A549 (cell line): ENCODE measurements around the gene ANKRD7. TPM values are rescaled to one million over a fixed set of nuclear protein-coding genes. Genes with fewer than 3 reads are reported as not detected.

Experiments used
- ATAC-seq, 2 experiments: fragments of 200-7000 bp in 1 of 2; fragments of >200 bp in 1 of 2; cut with Nextera tagmentation in 1 of 2; cut with Tn5 transposase in 1 of 2; 3 replicates each; pipeline versions ENCODE4 v1.8.0 to v1.9.1; 2018 to 2020; ENCODE audit warnings: mild to moderate bottlenecking in 1 of 2, moderate library complexity in 1 of 2
- CTCF ChIA-PET: fragments of 300-600 bp; sonication (Branson Sonifier 250); formaldehyde crosslinking; extraction: SDS; loops from one replicate; lab custom pipeline; 2021; ENCODE audit warnings: antibody characterized with exemption, inconsistent platforms; lab: Yijun Ruan, JAX
- POLR2A ChIA-PET: fragments of 350-600 bp; formaldehyde crosslinking; extraction: SDS; loops from one replicate; lab custom pipeline; 2021; ENCODE audit warnings: antibody characterized with exemption, inconsistent platforms; lab: Yijun Ruan, JAX
- DNase-seq, 2 experiments: peaks; one replicate each; pipeline versions ENCODE4 v3.0.0 to v3.0.0-alpha.2; 2011 to 2016; ENCODE audit warnings: low read depth in 1 of 2, low spot score in 1 of 2
- FAIRE-seq: peaks from 2 replicates; lab custom pipeline; 2011; peaks lifted over from hg19 to GRCh38; lab: Jason Lieb, UNC
- H3K27ac ChIP-seq, 2 experiments: fragments of >200 bp; sonication (Bioruptor Twin); formaldehyde crosslinking; 3 replicates each; pipeline ENCODE4 v1.5.1; 2016 to 2017
- H3K4me1 ChIP-seq: fragments of >200 bp; sonication (Bioruptor Twin); formaldehyde crosslinking; 3 replicates; pipeline ENCODE4 v1.6.1; 2016
- H3K4me2 ChIP-seq: fragments of >200 bp; sonication (Bioruptor Twin); formaldehyde crosslinking; 3 replicates; pipeline ENCODE4 v1.6.1; 2016
- H3K4me3 ChIP-seq: fragments of >200 bp; sonication (Bioruptor Twin); formaldehyde crosslinking; 3 replicates; pipeline ENCODE4 v1.5.1; 2016
- H3K9me3 ChIP-seq: fragments of >200 bp; sonication (Bioruptor Twin); formaldehyde crosslinking; 3 replicates; pipeline ENCODE4 v1.6.1; 2016
- BHLHE40 ChIP-seq: IDR thresholded peaks from 2 replicates; pipeline ENCODE4 v1.6.1; 2012; ENCODE audit warnings: low read depth, low read length, inconsistent platforms
- CEBPB ChIP-seq, 2 experiments: fragments of >200 bp in 1 of 2; sonication (Bioruptor Twin) in 1 of 2; formaldehyde crosslinking in 1 of 2; IDR thresholded peaks; 2 replicates each; pipeline ENCODE4 v1.6.1; 2012 to 2016
- CHD4 ChIP-seq: fragments of 200-600 bp; sonication (generic); IDR thresholded peaks from 2 replicates; pipeline ENCODE4 v1.6.1; 2016; ENCODE audit warnings: antibody characterized with exemption, mild to moderate bottlenecking, borderline replicate concordance
- EHMT2 ChIP-seq: fragments of 200-600 bp; sonication (generic); IDR thresholded peaks from 2 replicates; pipeline ENCODE4 v1.6.1; 2016; ENCODE audit warnings: antibody characterized with exemption, low read depth, mild to moderate bottlenecking, moderate library complexity
- EP300 ChIP-seq, 2 experiments: fragments of >200 bp; sonication (Bioruptor Twin); formaldehyde crosslinking; IDR thresholded peaks; 2 replicates in 1 of 2; 3 replicates in 1 of 2; pipeline ENCODE4 v1.6.1; 2016 to 2017
- FOSB ChIP-seq: fragments of 250-450 bp; sonication (Bioruptor Pico); IDR thresholded peaks from 2 replicates; pipeline ENCODE4 v1.5.0; 2020; ENCODE audit warnings: mild to moderate bottlenecking, moderate library complexity
- FOSL2 ChIP-seq, 2 experiments: fragments of 450-650 bp in 1 of 2; fragments of >200 bp in 1 of 2; sonication (Bioruptor Twin) in 1 of 2; formaldehyde crosslinking; IDR thresholded peaks; 2 replicates each; pipeline versions ENCODE4 v1.5.0 to v1.6.1; 2016 to 2020; ENCODE audit warnings: mild to moderate bottlenecking in 1 of 2, moderate library complexity in 1 of 2
- HOXA7 ChIP-seq: fragments of 250-450 bp; sonication (Bioruptor Pico); IDR thresholded peaks from 2 replicates; pipeline ENCODE4 v1.5.0; 2020; ENCODE audit warnings: mild to moderate bottlenecking, moderate library complexity
- KDM1A ChIP-seq: fragments of 200-600 bp; sonication (generic); IDR thresholded peaks from 2 replicates; pipeline ENCODE4 v1.6.1; 2016; ENCODE audit warnings: low read depth, mild to moderate bottlenecking
- MAFK ChIP-seq: fragments of 450-650 bp; IDR thresholded peaks from 2 replicates; pipeline ENCODE4 v1.6.1; 2014; ENCODE audit not compliant: partially characterized antibody
- MYC ChIP-seq: IDR thresholded peaks from 2 replicates; pipeline ENCODE4 v1.6.1; 2012; ENCODE audit warnings: mild to moderate bottlenecking, inconsistent platforms, low read length, improper control_type of control experiment, borderline replicate concordance
- POLR2AphosphoS2 ChIP-seq: conservative IDR thresholded peaks from 2 replicates; pipeline ENCODE4 v1.6.1; 2012; ENCODE audit warnings: low read length, improper control_type of control experiment, inconsistent platforms
- RAD21 ChIP-seq, 2 experiments: fragments of >200 bp in 1 of 2; sonication (Bioruptor Twin) in 1 of 2; formaldehyde crosslinking in 1 of 2; IDR thresholded peaks in 1 of 2; conservative IDR thresholded peaks in 1 of 2; 2 replicates in 1 of 2; 3 replicates in 1 of 2; pipeline ENCODE4 v1.6.1; 2012 to 2018; ENCODE audit warnings: inconsistent platforms in 1 of 2
- RARB ChIP-seq: fragments of 250-450 bp; sonication (Bioruptor Pico); IDR thresholded peaks from 2 replicates; pipeline ENCODE4 v1.8.0; 2021; ENCODE audit warnings: mild to moderate bottlenecking, moderate library complexity
- RCOR1 ChIP-seq: fragments of 150-350 bp; IDR thresholded peaks from 2 replicates; pipeline ENCODE4 v1.6.1; 2014; ENCODE audit warnings: antibody characterized with exemption, low read length, low read depth
- SMC3 ChIP-seq: fragments of >200 bp; sonication (Bioruptor Twin); formaldehyde crosslinking; IDR thresholded peaks from 3 replicates; pipeline ENCODE4 v1.6.1; 2018; ENCODE audit warnings: inconsistent platforms
- SREBF2 ChIP-seq: fragments of 450-650 bp; IDR thresholded peaks from 2 replicates; pipeline ENCODE4 v1.6.1; 2014; ENCODE audit warnings: mild to moderate bottlenecking, moderate library complexity
- TP53 ChIP-seq: fragments of 250-450 bp; sonication (Bioruptor Pico); IDR thresholded peaks from 2 replicates; pipeline ENCODE4 v1.5.0; 2021; ENCODE audit warnings: mild to moderate bottlenecking, moderate library complexity
- ZFP36 ChIP-seq: fragments of 450-650 bp; IDR thresholded peaks from 2 replicates; pipeline ENCODE4 v1.6.1; 2014; ENCODE audit warnings: borderline replicate concordance; ENCODE audit not compliant: partially characterized antibody
- WGBS: methylation state at CpG from one replicate; pipeline ENCODE4 v1.1.6; 2017; ENCODE audit errors: missing lambda C conversion rate; 5-methylcytosine and 5-hydroxymethylcytosine counted together
- polyA plus RNA-seq, 4 experiments: library from polyadenylated mRNA; depleted of rRNA in 3 of 4; stranded (reverse); fragments of >200 nt; fragmentation: RNase III in 1 of 4; extraction: RNeasy Plus Mini Kit Qiagen cat#74134 plus additional on column Dnase treatment in 1 of 4; gene quantifications; 2 replicates in 3 of 4; 3 replicates in 1 of 4; pipeline ENCODE4 v1.2.3, GENCODE V29; 2011 to 2017
- TF ChIP-seq, protein P1 (sequence below): fragments of 200-600 bp; sonication (generic); IDR thresholded peaks from 2 replicates; pipeline ENCODE4 v1.6.1; 2016; ENCODE audit warnings: antibody characterized with exemption, mild to moderate bottlenecking, moderate library complexity
- TF ChIP-seq, protein P2 (sequence below): IDR thresholded peaks from 2 replicates; pipeline ENCODE4 v1.6.1; 2012; ENCODE audit warnings: low read depth, borderline replicate concordance

Gene ANKRD7
- polyA plus RNA-seq, 2 of the 4 experiments (the other 2 are of a cell fraction) = 0.59 to 0.70 TPM

DNA sequence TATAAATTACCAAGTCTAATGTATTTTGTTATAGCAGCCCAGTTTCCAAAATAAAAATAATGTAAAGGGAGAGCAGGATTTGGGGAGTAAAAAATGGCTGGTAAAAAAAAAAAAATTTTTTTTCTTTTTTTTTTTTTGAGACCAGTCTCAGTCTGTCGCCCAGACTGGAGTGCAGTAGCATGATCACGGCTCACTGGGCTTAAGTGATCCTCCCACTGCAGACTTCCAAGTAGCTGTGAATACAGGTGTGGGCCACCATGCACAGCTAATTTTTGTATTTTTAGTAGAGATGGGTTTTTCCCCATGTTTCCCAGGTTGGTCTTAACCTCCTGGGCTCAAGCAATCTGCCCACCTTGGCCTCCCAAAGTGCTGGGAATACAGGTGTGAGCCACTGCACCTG lies 45.3 kb upstream of the ANKRD7 start:
- ChIA-PET POLR2A (no interaction called here), CTCF (no interaction called here)
- TF ChIP-seq CHD4 (no peak), HOXA7 (CRISPR knock-in tag) (no peak), FOSL2 (IDR thresholded peaks at IDR 0.05) (no peak), FOSL2 (CRISPR knock-in tag; IDR thresholded peaks at IDR 0.05) (no peak), CEBPB (IDR thresholded peaks at IDR 0.05) (no peak), RAD21 (conservative IDR thresholded peaks at IDR 0.05 in 1 of 2, IDR thresholded peaks at IDR 0.05 in 1 of 2) (no peak), RCOR1 (no peak), SREBF2 (no peak), POLR2AphosphoS2 (no peak), FOSB (CRISPR knock-in tag) (no peak), SMC3 (no peak), MAFK (no peak), RARB (CRISPR knock-in tag) (no peak), TP53 (no peak), BHLHE40 (no peak), EHMT2 (no peak), MYC (no peak), KDM1A (no peak), ZFP36 (no peak)
- TF ChIP-seq, protein P1, sequence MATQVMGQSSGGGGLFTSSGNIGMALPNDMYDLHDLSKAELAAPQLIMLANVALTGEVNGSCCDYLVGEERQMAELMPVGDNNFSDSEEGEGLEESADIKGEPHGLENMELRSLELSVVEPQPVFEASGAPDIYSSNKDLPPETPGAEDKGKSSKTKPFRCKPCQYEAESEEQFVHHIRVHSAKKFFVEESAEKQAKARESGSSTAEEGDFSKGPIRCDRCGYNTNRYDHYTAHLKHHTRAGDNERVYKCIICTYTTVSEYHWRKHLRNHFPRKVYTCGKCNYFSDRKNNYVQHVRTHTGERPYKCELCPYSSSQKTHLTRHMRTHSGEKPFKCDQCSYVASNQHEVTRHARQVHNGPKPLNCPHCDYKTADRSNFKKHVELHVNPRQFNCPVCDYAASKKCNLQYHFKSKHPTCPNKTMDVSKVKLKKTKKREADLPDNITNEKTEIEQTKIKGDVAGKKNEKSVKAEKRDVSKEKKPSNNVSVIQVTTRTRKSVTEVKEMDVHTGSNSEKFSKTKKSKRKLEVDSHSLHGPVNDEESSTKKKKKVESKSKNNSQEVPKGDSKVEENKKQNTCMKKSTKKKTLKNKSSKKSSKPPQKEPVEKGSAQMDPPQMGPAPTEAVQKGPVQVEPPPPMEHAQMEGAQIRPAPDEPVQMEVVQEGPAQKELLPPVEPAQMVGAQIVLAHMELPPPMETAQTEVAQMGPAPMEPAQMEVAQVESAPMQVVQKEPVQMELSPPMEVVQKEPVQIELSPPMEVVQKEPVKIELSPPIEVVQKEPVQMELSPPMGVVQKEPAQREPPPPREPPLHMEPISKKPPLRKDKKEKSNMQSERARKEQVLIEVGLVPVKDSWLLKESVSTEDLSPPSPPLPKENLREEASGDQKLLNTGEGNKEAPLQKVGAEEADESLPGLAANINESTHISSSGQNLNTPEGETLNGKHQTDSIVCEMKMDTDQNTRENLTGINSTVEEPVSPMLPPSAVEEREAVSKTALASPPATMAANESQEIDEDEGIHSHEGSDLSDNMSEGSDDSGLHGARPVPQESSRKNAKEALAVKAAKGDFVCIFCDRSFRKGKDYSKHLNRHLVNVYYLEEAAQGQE = no peak
- TF ChIP-seq, protein P2, sequence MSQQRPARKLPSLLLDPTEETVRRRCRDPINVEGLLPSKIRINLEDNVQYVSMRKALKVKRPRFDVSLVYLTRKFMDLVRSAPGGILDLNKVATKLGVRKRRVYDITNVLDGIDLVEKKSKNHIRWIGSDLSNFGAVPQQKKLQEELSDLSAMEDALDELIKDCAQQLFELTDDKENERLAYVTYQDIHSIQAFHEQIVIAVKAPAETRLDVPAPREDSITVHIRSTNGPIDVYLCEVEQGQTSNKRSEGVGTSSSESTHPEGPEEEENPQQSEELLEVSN = no peak
- no peak overlapping the region for H3K27ac ChIP-seq
- no peak overlapping the region for H3K4me2 ChIP-seq
- H3K4me3 ChIP-seq = no peak overlapping the region
- no peak for DNase-seq
- ATAC-seq = no peak
- no peak for FAIRE-seq
- 80% methylated on average over 2 of the region's 2 CpGs for WGBS
- H3K9me3 ChIP-seq = no peaks in the 10 kb centered on the region
- peaks cover 3% of the 10 kb centered on the region; the same call in 1 of the 3 replicates for H3K4me1 ChIP-seq

GRCh38 chr7:118182593-118183427 lies 41.7 kb upstream of the ANKRD7 start:
- no peak for FAIRE-seq
- TF ChIP-seq BHLHE40 (no peak), EP300 (IDR thresholded peaks at IDR 0.05) (no peak), MAFK (peak; percentile 95)
- Histone ChIP-seq H3K27ac (peak overlapping the region; percentile 87 to 96), H3K4me1 (peaks cover 21% of the 10 kb centered on the region; the same call in 2 of the 3 replicates), H3K4me2 (peak overlapping the region; percentile 81), H3K4me3 (peak overlapping the region; percentile 66), H3K9me3 (no peaks in the 10 kb centered on the region)
- no peak for ATAC-seq
- peak in 1 of 2 experiments; percentile 6 for DNase-seq
- 55% methylated on average over 13 of the region's 13 CpGs for WGBS
- ChIA-PET CTCF (interaction anchor here (0.9 kb wide), 1 partner anchor 12 kb away, joined by 3 read pairs; no protein-coding TSS in a partner anchor), POLR2A (no interaction called here)
